ENCODE data around the gene TRIM23. TPM values are rescaled to one million over a fixed set of nuclear protein-coding genes. Genes with fewer than 3 reads are reported as not detected.

TRIM23 gene
- 32.8 and 44.9 TPM in 2 replicates for total RNA-seq

DNA sequence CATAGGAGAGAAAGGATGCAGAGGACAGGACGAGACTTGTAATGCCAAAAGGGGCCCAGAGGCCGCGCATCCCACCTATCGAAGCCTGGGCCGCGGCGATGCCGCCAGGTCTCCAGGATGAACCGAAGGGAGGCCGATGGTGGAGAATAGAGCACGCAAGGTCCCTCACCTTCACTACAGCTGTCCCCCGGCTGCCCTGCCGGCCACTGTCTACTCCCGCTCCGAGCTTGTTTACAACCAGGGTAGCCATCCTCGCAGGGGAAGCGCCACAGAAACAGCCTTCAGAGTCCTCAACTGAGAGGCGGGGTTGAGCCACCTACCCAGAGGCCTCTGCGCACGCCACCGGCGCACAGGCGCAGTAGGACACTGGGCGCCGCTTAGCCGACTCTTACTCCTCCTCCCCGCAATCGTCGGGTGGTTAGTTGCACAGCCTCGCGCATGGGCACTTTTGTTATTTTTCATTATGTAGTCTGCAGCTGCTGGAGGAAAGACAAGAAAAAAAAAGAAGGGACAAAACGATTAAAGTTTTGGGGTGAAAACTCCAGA, at the start of gene TRIM23:
Gene TRIM23 (minus strand): TSS at position 309 of the 546 bp plus-strand sequence. CDS start 59 bp downstream, at position 250.

DNA sequence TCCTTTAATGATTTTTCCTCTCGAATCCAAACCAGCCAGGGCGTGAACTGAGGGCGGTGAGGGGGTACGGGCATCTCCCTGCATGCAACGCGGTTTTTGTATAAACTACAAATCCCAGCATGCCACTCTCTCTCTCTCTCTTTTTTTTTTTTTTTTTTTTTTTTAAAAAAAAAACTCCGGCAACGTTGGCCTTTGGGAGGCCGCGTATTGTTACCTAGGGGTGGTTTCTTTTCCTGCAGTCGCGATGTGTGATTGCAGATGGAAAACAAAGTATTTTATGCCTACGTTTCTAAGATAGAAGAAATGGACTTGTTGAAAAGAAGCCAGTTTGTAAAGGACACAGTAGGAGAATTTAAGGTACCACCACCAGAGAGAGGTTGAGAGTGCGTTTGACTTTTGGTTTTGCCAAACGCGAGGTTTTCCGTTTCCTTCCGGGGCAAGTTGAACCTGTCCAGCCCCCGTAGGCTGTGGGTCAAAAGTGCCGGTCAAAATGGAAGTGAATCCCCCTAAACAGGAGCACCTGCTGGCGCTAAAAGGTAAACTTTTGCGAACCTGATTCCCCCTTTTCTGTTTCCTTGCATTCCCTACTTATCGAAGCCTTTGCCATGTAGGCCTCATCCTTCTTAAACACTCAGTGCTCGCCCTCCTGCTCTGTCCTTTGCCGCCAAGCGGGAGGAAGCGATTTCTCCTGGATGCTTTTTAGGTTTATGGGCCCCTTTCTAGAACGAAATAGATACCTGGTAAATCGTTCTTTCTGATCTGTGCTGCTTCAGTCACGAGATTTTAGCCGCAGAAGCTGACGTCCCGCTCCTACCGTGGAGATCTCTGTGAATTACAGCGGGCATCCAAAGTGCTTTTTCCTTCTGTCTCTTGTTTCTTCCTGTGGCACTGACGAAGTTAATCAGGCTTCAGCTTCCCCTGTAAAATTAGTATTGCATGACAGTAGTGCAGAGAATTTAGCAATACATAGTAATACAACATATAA, 730 bp upstream of the TRIM23 start, which contains the start of the genes SHLD3 and TRAPPC13:
Gene SHLD3 (plus strand): TSS at position 457 of the 985 bp plus-strand sequence. CDS start 4,561 bp downstream, outside the sequence.
Gene TRAPPC13 (plus strand): TSS at position 457 of the 985 bp plus-strand sequence. CDS start 34 bp downstream, at position 491.

GRCh38 chr5:65562731-65563701, 61.1 kb downstream of the TRIM23 start, which contains the start of the genes CENPK and PPWD1:
CENPK (minus strand) TSS chr5:65563168; CDS start chr5:65554907, 8,261 bp downstream.
PPWD1 (plus strand) TSS chr5:65563296; CDS start chr5:65563311, 15 bp downstream.

Other genes with a start within 250 kb of the TRIM23 start
- 37.8 and 49.9 TPM in 2 replicates for gene ADAMTS6, start 142.4 kb downstream of the TRIM23 start, total RNA-seq
- gene CENPK, start 61.2 kb downstream of the TRIM23 start, total RNA-seq = 2.1 and 5.0 TPM in 2 replicates
- 36.8 and 48.1 TPM in 2 replicates for gene PPWD1, start 61.0 kb downstream of the TRIM23 start, total RNA-seq
- 1.9 and 2.4 TPM in 2 replicates for gene SHLD3, start 694 bp upstream of the TRIM23 start, total RNA-seq
- gene TRAPPC13, start 694 bp upstream of the TRIM23 start, total RNA-seq = 29.0 and 30.1 TPM in 2 replicates
- gene SGTB, start 97.8 kb upstream of the TRIM23 start, total RNA-seq = 4.6 and 6.5 TPM in 2 replicates
- 12.5 and 19.2 TPM in 2 replicates for gene NLN, start 97.9 kb upstream of the TRIM23 start, total RNA-seq

All from bronchial smooth muscle cell (primary cell).